ENCODE data around the gene CHST8. TPM values are rescaled to one million over a fixed set of nuclear protein-coding genes. Genes with fewer than 3 reads are reported as not detected.

Gene CHST8
- polyA plus RNA-seq, 1 of the 3 experiments (the other 2 are of a cell fraction): 0.05 TPM

GRCh38 chr19:33714149-33714548, 92.4 kb downstream of the CHST8 start:
- Histone ChIP-seq H3K4me2 (no peak overlapping the region), H2AFZ (ENCODE audit: low read depth) (no peak overlapping the region), H3K4me3 (ENCODE audit: low read depth in 2 of 2, low read length in 1 of 2) (no peak overlapping the region), H3K9me2 (no peaks in the 10 kb centered on the region), H3K9me3 (0 out of 2 replicates have a peak, but pooled peaks cover 3% of the 10 kb centered on the region), H3K9ac (no peak overlapping the region), H3K27ac (ENCODE audit: low read depth in 2 of 2, low read length in 1 of 2) (no peak overlapping the region), H3K36me3 (replicated peaks in 1 of 2; ENCODE audit: control insufficient read depth in 1 of 2, insufficient read depth in 2 of 2, low read length in 1 of 2) (no peaks in the 10 kb centered on the region), H3F3A (replicated peaks; ENCODE audit: insufficient read depth) (no peaks in the 10 kb centered on the region), H3K79me2 (ENCODE audit: insufficient read depth) (no peaks in the 10 kb centered on the region), H3K27me3 (ENCODE audit: insufficient read depth) (no peaks in the 10 kb centered on the region), H4K20me1 (ENCODE audit: insufficient read depth) (no peaks in the 10 kb centered on the region), H3K4me1 (ENCODE audit: control insufficient read depth in 1 of 2, insufficient read depth in 2 of 2, low read depth in 1 of 2, low read length in 1 of 2) (no peaks in the 10 kb centered on the region)
- no peak for DNase-seq
- TF ChIP-seq GATA2 (CRISPR knock-in tag; IDR thresholded peaks at IDR 0.05) (no peak), RAD21 (IDR thresholded peaks at IDR 0.05; ENCODE audit: low read length) (no peak), MXI1 (IDR thresholded peaks at IDR 0.05; ENCODE audit: low read depth, low read length) (no peak), FOSL2 (IDR thresholded peaks at IDR 0.05; ENCODE audit: borderline replicate concordance, low read depth) (no peak), MAX (IDR thresholded peaks at IDR 0.05; ENCODE audit: low read depth) (no peak)
- 17% methylated on average over 3 of the region's 3 CpGs for WGBS (ENCODE audit: low lambda C conversion rate)
- CTCF ChIA-PET: interaction anchor here (2.1 kb wide), 1 partner anchor 64 kb away, joined by 6 read pairs; no protein-coding TSS in a partner anchor
- POLR2A ChIA-PET: no interaction called here

- Histone ChIP-seq H3K79me2 (ENCODE audit: insufficient read depth) (no peaks in the 10 kb centered on the region), H3K4me3 (ENCODE audit: low read depth in 2 of 2, low read length in 1 of 2) (no peak overlapping the region), H2AFZ (ENCODE audit: low read depth) (no peak overlapping the region), H3K9me3 (no peaks in the 10 kb centered on the region), H4K20me1 (ENCODE audit: insufficient read depth) (no peaks in the 10 kb centered on the region), H3K27ac (ENCODE audit: low read depth in 2 of 2, low read length in 1 of 2) (no peak overlapping the region), H3K27me3 (ENCODE audit: insufficient read depth) (no peaks in the 10 kb centered on the region), H3K9me2 (no peaks in the 10 kb centered on the region), H3K4me1 (ENCODE audit: control insufficient read depth in 1 of 2, insufficient read depth in 2 of 2, low read depth in 1 of 2, low read length in 1 of 2) (no peaks in the 10 kb centered on the region), H3K9ac (no peak overlapping the region), H3K36me3 (replicated peaks in 1 of 2; ENCODE audit: control insufficient read depth in 1 of 2, insufficient read depth in 2 of 2, low read length in 1 of 2) (no peaks in the 10 kb centered on the region), H3F3A (replicated peaks; ENCODE audit: insufficient read depth) (no peaks in the 10 kb centered on the region), H3K4me2 (no peak overlapping the region)
- POLR2A ChIA-PET: no interaction called here
- no peak for TF ChIP-seq TCF12 (IDR thresholded peaks at IDR 0.05)
- TF ChIP-seq NFIC (IDR thresholded peaks at IDR 0.05; ENCODE audit: borderline replicate concordance): no peak
- TF ChIP-seq EP300 (IDR thresholded peaks at IDR 0.05; ENCODE audit: borderline replicate concordance in 1 of 2, low read depth in 1 of 2, low read length in 1 of 2): no peak
- TF ChIP-seq RFX5 (IDR thresholded peaks at IDR 0.05; ENCODE audit: low read length): no peak
- no peak for TF ChIP-seq MEF2A (IDR thresholded peaks at IDR 0.05; ENCODE audit: borderline replicate concordance, low read depth)
- no peak for TF ChIP-seq JUND (IDR thresholded peaks at IDR 0.05)
- TF ChIP-seq POLR2AphosphoS5 (IDR thresholded peaks at IDR 0.05; ENCODE audit: low read depth, low read length): no peak
- no peak for TF ChIP-seq GABPA (IDR thresholded peaks at IDR 0.05; ENCODE audit: low read depth)
- no peak for TF ChIP-seq EZH2phosphoT487 (IDR thresholded peaks at IDR 0.05; ENCODE audit: borderline replicate concordance, low read depth)
- no peak for TF ChIP-seq RAD21 (IDR thresholded peaks at IDR 0.05; ENCODE audit: low read length)
- TF ChIP-seq TAF1 (IDR thresholded peaks at IDR 0.05; ENCODE audit: borderline replicate concordance, low read depth, low read length): no peak
- no CpG with 5 or more reads among the region's 1 CpG for WGBS (ENCODE audit: low lambda C conversion rate)
- DNase-seq: no peak
- CTCF ChIA-PET: interaction anchor here (1.1 to 1.4 kb wide), 2 partner anchors 285 to 309 kb away, joined by 3 to 4 read pairs; no protein-coding TSS in a partner anchor
Measured at GRCh38 chr19:33715462-33715861, 93.7 kb downstream of the CHST8 start.

Measured in SK-N-SH (cell line).